ENCODE data around the gene SMYD4.

- TF ChIP-seq POLR2A (IDR thresholded peaks at IDR 0.05), result no peak
- TF ChIP-seq CTCF (IDR thresholded peaks at IDR 0.05), result no peak
These were observed 48.9 kb upstream of the SMYD4 start for GRCh38 chr17:1878419-1879121.

Measured in tibial nerve (tissue), 3 donors.